H1 (cell line): Measurements from ENCODE around the gene PARM1.

Source experiments
- CEBPB ChIP-seq: IDR thresholded peaks from 2 replicates; pipeline ENCODE4 v1.6.1; 2012; ENCODE audit warnings: low read depth, low read length
- CHD1 ChIP-seq: IDR thresholded peaks from 2 replicates; pipeline ENCODE4 v1.6.1; 2012; ENCODE audit warnings: low read depth, low read length, improper control_type of control experiment
- CTCF ChIP-seq, 3 experiments: IDR thresholded peaks; 1 replicate in 2 of 3; 2 replicates in 1 of 3; pipeline versions ENCODE4 v1.5.1 to v1.6.1; 2011; ENCODE audit warnings: low read length in 3 of 3, mild to moderate bottlenecking in 3 of 3, inconsistent platforms in 2 of 3, low read depth in 1 of 3, moderate library complexity in 1 of 3; ENCODE audit not compliant: insufficient read depth in 1 of 3; ENCODE audit errors: control extremely low read depth in 1 of 3
- MAX ChIP-seq: IDR thresholded peaks from 2 replicates; pipeline ENCODE4 v1.6.1; 2012; ENCODE audit warnings: inconsistent platforms
- POLR2A ChIP-seq, 2 experiments: IDR thresholded peaks; 1 replicate in 1 of 2; 2 replicates in 1 of 2; pipeline ENCODE4 v1.6.1; 2011; ENCODE audit warnings: low read depth in 2 of 2, low read length in 2 of 2, mild to moderate bottlenecking in 2 of 2; ENCODE audit errors: control extremely low read depth in 1 of 2
- RAD21 ChIP-seq, 2 experiments: IDR thresholded peaks in 1 of 2; conservative IDR thresholded peaks in 1 of 2; 2 replicates each; pipeline ENCODE4 v1.6.1; 2011; ENCODE audit warnings: low read depth in 2 of 2, low read length in 2 of 2, improper control_type of control experiment in 1 of 2, inconsistent platforms in 1 of 2, mild to moderate bottlenecking in 1 of 2, moderate library complexity in 1 of 2

GRCh38 chr4:74891037-74891436 is 41.9 kb upstream of the PARM1 start:
- no peak for TF ChIP-seq CTCF (IDR thresholded peaks at IDR 0.05; ENCODE audit: control extremely low read depth in 1 of 3, insufficient read depth in 1 of 3, low read depth in 1 of 3, low read length in 3 of 3)
- TF ChIP-seq MAX, result no peak
- TF ChIP-seq CHD1, result no peak
- no peak for TF ChIP-seq POLR2A (IDR thresholded peaks at IDR 0.05; ENCODE audit: control extremely low read depth in 1 of 2, low read depth in 2 of 2, low read length in 2 of 2)
- no peak for TF ChIP-seq RAD21 (IDR thresholded peaks at IDR 0.05 in 1 of 2, conservative IDR thresholded peaks at IDR 0.05 in 1 of 2; ENCODE audit: low read depth in 2 of 2, low read length in 2 of 2)
- no peak for TF ChIP-seq CEBPB
